Skin epidermis (tissue), 12 donors: ENCODE data around the gene LBP.
"Not testable (repeated sequence)": the region's sequence is repeated elsewhere in the genome, so short reads cannot be mapped to it uniquely, and the experiment has no call there.

Experiments used
- H3K27ac ChIP-seq, 21 experiments: fragments of 200-600 bp; sonication (generic) in 11 of 21; one replicate each; pipeline ENCODE4 v1.5.0; 2020; ENCODE audit warnings: mild to moderate bottlenecking in 3 of 21, inconsistent platforms in 2 of 21, moderate library complexity in 2 of 21
- H3K4me3 ChIP-seq, 7 experiments: fragments of 200-600 bp; sonication (generic) in 2 of 7; one replicate each; pipeline ENCODE4 v1.5.0; 2020; ENCODE audit warnings: inconsistent platforms in 2 of 7, mild to moderate bottlenecking in 2 of 7, moderate library complexity in 1 of 7

Gene LBP

DNA sequence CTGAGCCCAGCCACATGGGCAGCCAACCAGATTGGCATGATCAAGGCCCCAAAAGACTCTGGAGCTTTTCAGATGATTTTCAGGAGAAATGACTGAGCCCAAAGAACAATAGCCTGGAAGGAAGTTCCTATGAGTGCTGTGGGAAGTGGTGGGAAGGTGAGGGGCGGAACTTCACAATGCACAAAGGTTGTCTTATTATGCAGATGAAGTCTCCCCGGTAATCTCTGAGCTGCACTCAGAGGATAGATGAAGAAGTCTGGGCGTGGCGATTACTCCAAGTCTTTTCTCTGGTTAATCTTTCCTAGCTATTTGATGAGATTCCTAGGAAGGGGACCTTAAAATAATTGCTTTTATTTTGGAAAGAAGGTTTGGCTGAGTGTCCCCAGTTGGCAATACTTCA lies 36.9 kb downstream of the LBP start:
- H3K4me3 ChIP-seq = no peak overlapping the region
- no peak overlapping the region for H3K27ac ChIP-seq

- Histone ChIP-seq H3K4me3 (no peak overlapping the region), H3K27ac (no peak overlapping the region)
Measured at GRCh38 chr20:38386004-38386403, 39.7 kb downstream of the LBP start.

GRCh38 chr20:38386851-38387250 lies 40.6 kb downstream of the LBP start:
- no peak overlapping the region for H3K4me3 ChIP-seq

GRCh38 chr20:38387953-38388352 lies 41.7 kb downstream of the LBP start:
- H3K4me3 ChIP-seq = no peak overlapping the region

More at GRCh38 chr20:38386851-38387250, 40.6 kb downstream of the LBP start:
- H3K27ac ChIP-seq = no peak overlapping the region

DNA sequence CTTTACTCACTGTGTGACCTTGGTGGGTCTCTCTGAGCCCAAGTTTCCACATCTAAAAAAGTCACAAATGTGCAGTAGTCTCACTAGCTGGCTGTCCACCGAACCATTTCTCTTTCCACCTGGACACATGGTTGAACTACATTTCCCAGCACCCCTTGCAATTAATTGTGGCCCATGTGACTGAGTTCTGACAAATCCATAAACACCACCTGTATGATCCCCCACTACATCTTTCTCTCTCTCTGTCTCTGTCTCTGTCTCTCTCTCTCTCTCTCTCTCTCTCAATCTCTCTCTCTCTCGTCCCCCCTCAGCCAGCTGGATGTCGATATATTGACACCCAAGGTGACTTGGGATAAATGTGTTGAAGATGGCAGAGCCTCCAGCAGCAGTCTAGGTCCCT lies 46.1 kb downstream of the LBP start:
- no peak overlapping the region for H3K4me3 ChIP-seq
- no peak overlapping the region for H3K27ac ChIP-seq

More at GRCh38 chr20:38387953-38388352, 41.7 kb downstream of the LBP start:
- H3K27ac ChIP-seq = no peak overlapping the region

GRCh38 chr20:38393259-38393658 lies 47.0 kb downstream of the LBP start:
- no peak overlapping the region for H3K27ac ChIP-seq
- H3K4me3 ChIP-seq = no peak overlapping the region

GRCh38 chr20:38395165-38395564 lies 48.9 kb downstream of the LBP start:
- Histone ChIP-seq H3K4me3 (no peak overlapping the region), H3K27ac (no peak overlapping the region)

DNA sequence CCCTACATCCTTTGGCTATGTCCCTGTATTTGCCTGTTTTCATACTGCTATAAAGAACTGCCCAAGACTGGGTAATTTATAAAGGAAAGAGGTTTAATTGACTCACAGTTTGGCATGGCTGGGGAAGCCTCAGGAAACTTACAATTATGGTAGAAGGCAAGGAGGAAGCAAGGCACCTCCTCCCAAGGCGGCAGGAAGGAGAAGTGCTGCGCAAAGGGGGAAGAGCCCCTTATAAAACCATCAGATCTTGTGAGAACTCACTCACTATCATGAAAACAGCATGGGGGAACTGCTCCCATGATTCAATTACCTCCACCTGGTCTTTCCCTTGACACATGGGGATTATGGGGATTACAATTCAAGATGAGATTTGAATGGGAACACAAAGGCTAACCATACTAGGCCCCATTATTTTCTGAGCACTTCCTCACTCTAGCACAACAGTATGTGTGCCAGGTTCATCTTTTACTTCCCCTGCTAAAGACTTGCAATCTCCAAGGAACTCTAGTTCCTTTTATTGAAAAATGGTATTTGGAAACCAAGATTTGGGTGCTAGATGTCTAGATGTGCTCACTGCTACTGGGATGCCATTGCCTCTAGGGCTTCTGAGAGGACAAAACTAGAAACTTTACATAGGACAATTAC lies 49.6 kb downstream of the LBP start:
- H3K27ac ChIP-seq, H3K4me3 ChIP-seq: not testable (repeated sequence)

- no peak overlapping the region for H3K27ac ChIP-seq
- H3K4me3 ChIP-seq = no peak overlapping the region
Measured at GRCh38 chr20:38402089-38402488, 55.8 kb downstream of the LBP start.

- no peak overlapping the region for H3K27ac ChIP-seq
- H3K4me3 ChIP-seq = no peak overlapping the region
Measured at GRCh38 chr20:38402816-38403215, 56.5 kb downstream of the LBP start.

DNA sequence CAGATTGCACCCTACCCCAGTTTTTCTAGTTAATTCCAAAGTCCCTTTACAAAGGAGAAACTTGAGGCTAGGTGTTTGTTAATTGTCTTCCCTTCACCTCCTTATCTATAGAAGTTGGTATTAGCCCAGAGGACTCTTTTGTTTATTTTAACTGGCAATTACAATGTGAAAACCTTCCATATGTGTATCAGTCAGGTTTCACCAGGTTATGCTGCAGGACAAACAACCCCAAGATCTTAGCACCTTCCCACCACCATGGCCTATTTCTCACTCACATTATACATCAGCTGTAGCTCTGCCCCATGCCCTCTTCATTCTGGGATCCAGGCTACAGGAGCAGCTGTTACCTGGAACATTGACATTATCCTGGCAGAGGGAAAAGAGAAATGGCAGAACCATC lies 57.7 kb downstream of the LBP start:
- no peak overlapping the region for H3K27ac ChIP-seq

DNA sequence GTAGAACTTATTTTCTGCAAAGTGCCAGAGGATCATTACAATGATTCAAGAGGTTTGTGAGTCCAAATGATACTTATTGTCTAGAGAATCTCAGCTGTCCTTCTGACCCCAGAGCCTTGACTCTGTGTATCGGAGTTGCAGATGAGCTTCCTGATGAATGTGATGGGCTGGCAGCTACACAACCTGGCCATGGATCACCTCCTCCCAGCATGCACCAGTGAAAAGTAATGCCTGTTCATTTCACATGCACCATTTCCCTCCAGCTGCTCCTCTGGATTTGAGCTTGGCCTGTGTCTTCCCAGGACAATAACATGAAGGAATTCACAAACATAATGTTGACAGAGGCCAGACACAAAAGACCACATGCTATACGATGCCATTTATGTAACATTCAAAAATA lies 58.9 kb downstream of the LBP start:
- Histone ChIP-seq H3K27ac (no peak overlapping the region), H3K4me3 (no peak overlapping the region)

More for the DNA sequence above, 57.7 kb downstream of the LBP start:
- no peak overlapping the region for H3K4me3 ChIP-seq

GRCh38 chr20:38406476-38406875 lies 60.2 kb downstream of the LBP start:
- H3K27ac ChIP-seq = no peak overlapping the region
- no peak overlapping the region for H3K4me3 ChIP-seq

DNA sequence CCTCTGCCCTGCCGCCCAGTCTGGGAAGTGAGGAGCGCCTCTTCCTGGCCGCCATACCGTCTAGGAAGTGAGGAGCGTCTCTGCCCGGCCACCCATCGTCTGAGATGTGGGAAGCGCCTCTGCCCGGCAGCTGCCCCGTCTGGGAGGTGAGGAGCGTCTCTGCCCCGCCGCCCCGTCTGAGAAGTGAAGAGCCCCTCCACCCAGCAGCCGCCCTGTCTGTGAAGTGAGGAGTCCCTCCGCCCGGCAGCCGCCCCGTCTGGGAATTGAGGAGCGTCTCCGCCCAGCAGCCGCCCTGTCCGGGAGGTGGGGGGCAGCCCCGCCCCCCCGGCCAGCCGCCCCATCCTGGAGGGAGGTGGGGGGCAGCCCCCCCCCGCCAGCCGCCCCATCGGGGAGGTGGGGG lies 61.0 kb downstream of the LBP start:
- no peak overlapping the region for H3K27ac ChIP-seq
- H3K4me3 ChIP-seq = no peak overlapping the region

- not testable (repeated sequence) for H3K4me3 ChIP-seq, H3K27ac ChIP-seq
Measured at GRCh38 chr20:38407822-38408221, 61.5 kb downstream of the LBP start.

- no peak overlapping the region for H3K27ac ChIP-seq
- H3K4me3 ChIP-seq = no peak overlapping the region
Measured at GRCh38 chr20:38412877-38413577, 66.7 kb downstream of the LBP start.

DNA sequence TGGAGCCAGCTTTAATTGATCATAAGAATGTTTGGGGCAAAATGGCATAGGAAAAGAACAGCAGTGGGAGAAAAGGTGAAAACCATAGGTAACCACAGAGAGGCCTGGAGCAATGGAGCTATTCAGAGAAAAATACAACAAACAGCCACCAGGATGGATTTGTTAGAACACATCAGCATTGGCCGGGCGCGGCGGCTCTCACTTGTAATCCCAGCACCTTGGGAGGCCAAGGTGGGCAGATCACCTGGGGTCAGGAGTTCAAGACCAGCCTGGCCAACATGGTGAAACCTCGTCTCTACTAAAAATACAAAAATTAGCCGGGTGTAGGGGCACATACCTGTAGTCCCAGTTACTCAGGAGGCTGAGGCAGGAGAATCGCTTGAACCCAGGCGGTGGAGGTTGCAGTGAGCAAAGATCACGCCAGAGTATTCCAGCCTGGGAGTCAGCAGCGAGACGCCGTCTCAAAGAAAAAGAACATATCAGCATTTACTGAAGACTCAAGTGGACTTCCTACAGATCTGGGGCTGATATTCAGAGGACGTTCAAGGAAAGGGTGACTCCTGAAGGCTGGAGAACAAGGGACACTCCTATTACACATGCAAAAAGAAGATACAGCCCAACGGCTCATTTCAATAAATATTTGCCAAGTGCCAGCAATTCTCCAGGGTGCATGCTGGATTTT lies 68.6 kb downstream of the LBP start:
- Histone ChIP-seq H3K4me3 (no peak overlapping the region), H3K27ac (no peak overlapping the region)

GRCh38 chr20:38418509-38419204 lies 72.4 kb downstream of the LBP start:
- Histone ChIP-seq H3K4me3 (no peak overlapping the region), H3K27ac (no peak overlapping the region)

DNA sequence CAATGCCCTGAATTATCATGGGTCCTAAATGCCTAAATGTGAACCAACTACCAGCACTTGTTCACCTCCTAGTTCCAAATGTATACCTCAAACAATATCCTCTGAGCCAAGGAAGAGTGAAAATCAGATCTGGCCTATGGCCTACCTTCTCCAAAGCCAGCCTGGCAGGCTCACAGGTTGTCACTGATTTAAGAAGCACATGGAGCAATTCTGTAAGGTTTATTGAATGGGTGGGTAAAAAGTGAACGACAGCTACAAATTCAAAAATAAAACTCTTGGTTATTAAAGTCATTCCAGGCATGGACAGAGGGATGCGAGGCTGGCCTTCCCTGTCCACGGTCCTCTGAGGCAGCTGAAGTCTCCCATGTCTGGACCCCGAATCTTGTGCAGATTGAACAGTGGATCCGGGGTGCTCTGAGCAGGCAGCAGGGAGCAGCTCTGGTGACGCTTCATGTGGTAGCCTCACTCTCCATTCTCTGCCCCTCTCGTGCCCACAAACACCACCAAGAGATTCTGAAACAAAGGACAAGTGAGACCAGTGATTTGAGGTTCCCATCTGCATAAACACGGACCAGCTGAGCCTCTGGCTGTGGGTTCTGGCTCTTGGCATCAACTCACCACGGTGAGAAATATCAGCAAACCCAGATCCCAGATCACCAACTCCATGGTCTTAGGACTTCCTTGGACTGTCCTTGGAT lies 74.3 kb downstream of the LBP start:
- H3K4me3 ChIP-seq = no peak overlapping the region

DNA sequence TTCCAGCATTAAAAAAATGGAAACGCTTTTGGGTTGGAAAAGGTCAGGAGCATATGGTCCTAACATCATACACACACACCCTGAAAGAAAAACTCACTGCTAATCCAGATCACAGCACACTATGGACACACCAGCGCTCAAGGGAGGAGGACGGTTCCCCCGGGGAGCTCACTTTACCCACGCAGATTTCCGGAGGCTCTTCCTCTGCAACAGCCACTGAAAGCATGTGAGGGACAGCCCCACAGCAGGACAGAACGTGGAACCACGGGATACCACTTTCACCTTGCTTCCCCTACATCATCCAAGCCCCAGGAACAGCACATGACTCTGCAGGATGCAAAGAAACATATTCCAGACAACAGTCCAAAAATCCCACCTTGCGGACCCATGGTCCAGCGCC lies 75.6 kb downstream of the LBP start:
- no peak overlapping the region for H3K4me3 ChIP-seq
- H3K27ac ChIP-seq = no peak overlapping the region

More for the DNA sequence above, 74.3 kb downstream of the LBP start:
- H3K27ac ChIP-seq = no peak overlapping the region
